MCF 10A (cell line): Measurements from ENCODE around the gene ASH1L. TPM values are rescaled to one million over a fixed set of nuclear protein-coding genes. Genes with fewer than 3 reads are reported as not detected.
A peak's percentile ranks its signal among the peaks of the same experiment; 100 is the strongest.

Experiments
- BruUV-seq: library from RNA; stranded (reverse); fragments of 400-500 nt; replicated peaks from 2 replicates; lab custom pipeline; 2021; lab: Mats Ljungman, UMichigan
- CTCF ChIA-PET: fragments of 300-600 bp; sonication (Branson Sonifier 250); formaldehyde crosslinking; extraction: SDS; loops from one replicate; lab custom pipeline; 2021; ENCODE audit warnings: antibody characterized with exemption, inconsistent platforms; lab: Yijun Ruan, JAX
- POLR2A ChIA-PET: fragments of 300-600, 350-650 bp; sonication (Branson Sonifier 250); formaldehyde crosslinking; extraction: SDS; loops from one replicate; lab custom pipeline; 2020; ENCODE audit warnings: antibody characterized with exemption, inconsistent platforms; lab: Yijun Ruan, JAX
- DNase-seq: peaks from one replicate; pipeline ENCODE4 v3.0.0-alpha.2; 2018; ENCODE audit not compliant: unreplicated experiment
- H3K27ac Mint-ChIP-seq: one replicate; pipeline ENCODE4 v1.8.0; 2022; ENCODE audit warnings: mild to moderate bottlenecking, low read depth, mixed read lengths; ENCODE audit not compliant: unreplicated experiment
- H3K27me3 Mint-ChIP-seq: one replicate; pipeline ENCODE4 v1.8.0; 2022; ENCODE audit warnings: mixed read lengths; ENCODE audit not compliant: insufficient read depth, unreplicated experiment
- H3K36me3 Mint-ChIP-seq: one replicate; pipeline ENCODE4 v1.8.0; 2022; ENCODE audit warnings: mild to moderate bottlenecking, moderate library complexity, mixed read lengths; ENCODE audit not compliant: insufficient read depth, unreplicated experiment
- H3K4me1 Mint-ChIP-seq: one replicate; pipeline ENCODE4 v1.8.0; 2022; ENCODE audit warnings: mixed read lengths; ENCODE audit not compliant: insufficient read depth, unreplicated experiment
- H3K4me3 Mint-ChIP-seq: one replicate; pipeline ENCODE4 v1.8.0; 2022; ENCODE audit warnings: mild to moderate bottlenecking, moderate library complexity, mixed read lengths; ENCODE audit not compliant: unreplicated experiment
- H3K9me3 Mint-ChIP-seq: one replicate; pipeline ENCODE4 v1.8.0; 2022; ENCODE audit warnings: mixed read lengths; ENCODE audit not compliant: unreplicated experiment
- CTCF ChIP-seq: fragments of 200-600 bp; IDR thresholded peaks from one replicate; pipeline ENCODE4 v1.8.0; 2022; ENCODE audit warnings: antibody characterized with exemption, mild to moderate bottlenecking; ENCODE audit not compliant: unreplicated experiment
- intact Hi-C: fragments of 100-400 bp; cut with micrococcal nuclease; formaldehyde crosslinking; loops from 2 replicates; pipeline ENCODE4 v1.14.1; 2022
- total RNA-seq: library from RNA; stranded (reverse); gene quantifications from 2 replicates; pipeline ENCODE4 v1.2.3, GENCODE V29; 2022

ASH1L gene
- total RNA-seq, 1 experiment from 2014 or later, result 59.1 TPM

- POLR2A ChIA-PET, result interaction anchor here (0.6 kb wide), 1 partner anchor 8 kb away, joined by 3 read pairs; no protein-coding TSS in a partner anchor
- Mint-ChIP-seq H3K4me3 (no peak overlapping the region), H3K27ac (no peak overlapping the region), H3K9me3 (no peaks in the 10 kb centered on the region), H3K27me3 (no peaks in the 10 kb centered on the region), H3K4me1 (peaks cover 15% of the 10 kb centered on the region), H3K36me3 (peaks cover 26% of the 10 kb centered on the region)
- no peak for DNase-seq
- TF ChIP-seq CTCF, result no peak
- intact Hi-C loops, result no loop called here
- CTCF ChIA-PET, result interaction anchor here (1.0 to 2.1 kb wide), 2 partner anchors 20 to 211 kb away, joined by 3 to 8 read pairs; no protein-coding TSS in a partner anchor
- no TSS peak for BruUV-seq
Observed at GRCh38 chr1:155555915-155556314, 6.7 kb downstream of the ASH1L start.

GRCh38 chr1:155553349-155553748 lies 9.3 kb downstream of the ASH1L start:
- ChIA-PET CTCF (interaction anchor here (0.6 to 0.7 kb wide), 2 partner anchors 15 to 139 kb away, joined by 3 read pairs; no protein-coding TSS in a partner anchor), POLR2A (no interaction called here)
- TF ChIP-seq CTCF, result no peak
- Mint-ChIP-seq H3K27me3 (no peaks in the 10 kb centered on the region), H3K4me3 (no peak overlapping the region), H3K4me1 (peaks cover 6% of the 10 kb centered on the region), H3K36me3 (peaks cover 26% of the 10 kb centered on the region), H3K27ac (no peak overlapping the region), H3K9me3 (no peaks in the 10 kb centered on the region)
- no peak for DNase-seq
- BruUV-seq, result no TSS peak
- intact Hi-C loops, result no loop called here

GRCh38 chr1:155548706-155549105 lies 13.9 kb downstream of the ASH1L start:
- Mint-ChIP-seq H3K27me3 (no peaks in the 10 kb centered on the region), H3K27ac (peak overlapping the region; percentile 29), H3K4me3 (no peak overlapping the region), H3K9me3 (no peaks in the 10 kb centered on the region), H3K36me3 (peaks cover 24% of the 10 kb centered on the region), H3K4me1 (peaks cover 13% of the 10 kb centered on the region)
- ChIA-PET CTCF (interaction anchor here (0.6 kb wide), 1 partner anchor 8 kb away, joined by 3 read pairs; no protein-coding TSS in a partner anchor), POLR2A (interaction anchor here (1.0 to 1.3 kb wide), 2 partner anchors 14 to 325 kb away, joined by 3 to 4 read pairs; partner anchors contain the start of gene ASH1L)
- no peak for DNase-seq
- no TSS peak for BruUV-seq
- no peak for TF ChIP-seq CTCF
- intact Hi-C loops, result no loop called here

GRCh38 chr1:155540000-155540874 lies 22.4 kb downstream of the ASH1L start:
- Mint-ChIP-seq H3K4me3 (no peak overlapping the region), H3K27ac (peak overlapping the region; percentile 47), H3K27me3 (no peaks in the 10 kb centered on the region), H3K9me3 (no peaks in the 10 kb centered on the region), H3K4me1 (peaks cover 23% of the 10 kb centered on the region), H3K36me3 (peaks cover 19% of the 10 kb centered on the region)
- no peak for DNase-seq
- intact Hi-C loops, result no loop called here
- BruUV-seq, result no TSS peak
- CTCF ChIA-PET, result interaction anchor here (0.6 to 0.9 kb wide), 2 partner anchors 289 to 648 kb away, joined by 3 read pairs; no protein-coding TSS in a partner anchor
- no peak for TF ChIP-seq CTCF
- POLR2A ChIA-PET, result interaction anchor here (0.6 to 1.3 kb wide), 6 partner anchors 12 to 91 kb away, joined by 3 to 5 read pairs (median 3); partner anchors contain the start of gene ASH1L
